Measurements from ENCODE around the gene AUTS2.

The AUTS2 gene

DNA sequence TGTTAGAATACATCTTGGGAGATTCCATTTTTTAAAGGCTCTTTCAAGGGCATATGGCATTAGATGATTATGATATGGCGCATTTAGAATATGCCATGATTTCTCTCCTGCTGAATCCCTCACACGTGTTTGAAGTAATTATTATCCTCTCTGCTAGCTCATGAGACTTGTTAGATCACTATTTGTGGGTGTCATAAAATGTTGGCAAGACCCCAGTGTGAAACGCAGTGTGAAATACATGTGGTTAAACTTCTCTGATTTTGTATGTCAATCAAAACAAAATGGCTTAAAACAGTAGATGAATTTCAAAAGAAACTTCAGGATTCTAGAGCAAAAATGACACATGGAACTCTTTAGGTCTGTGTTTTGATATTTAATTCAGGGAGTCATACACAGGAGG, 560.8 kb downstream of the AUTS2 start:
- FAIRE-seq: no peak

DNA sequence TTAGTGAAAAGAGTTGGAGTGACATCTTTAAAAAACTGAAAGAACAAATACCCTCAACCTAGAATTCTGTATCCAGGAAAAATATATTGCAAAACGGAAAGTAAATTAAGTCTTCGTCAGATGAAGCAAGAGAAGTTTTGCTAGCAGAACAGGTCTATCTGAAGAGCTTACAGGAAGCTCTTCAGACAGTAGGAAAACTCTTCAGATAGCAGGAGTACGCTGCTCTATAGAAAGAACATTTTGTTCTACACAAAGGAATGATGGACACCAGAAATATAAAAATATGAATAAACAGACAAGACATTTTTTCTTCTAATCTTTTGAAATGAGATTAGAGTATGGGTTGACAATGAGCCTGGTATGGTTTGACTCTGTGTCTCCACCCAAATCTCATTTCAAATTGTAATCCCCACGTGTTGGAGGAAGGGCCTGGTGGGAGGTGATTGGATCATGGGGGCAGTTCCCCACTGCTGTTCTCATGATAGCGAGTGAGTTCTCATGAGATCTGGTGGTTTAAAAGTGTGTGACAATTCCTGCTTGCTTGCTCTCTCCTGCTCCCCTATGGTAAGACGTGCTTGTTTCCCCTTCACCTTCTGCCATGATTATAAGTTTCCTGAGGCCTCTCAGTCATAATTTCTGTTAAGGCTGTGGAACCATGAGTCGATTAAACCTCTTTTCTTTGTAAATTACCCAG, 567.3 kb downstream of the AUTS2 start:
- no peak for FAIRE-seq

DNA sequence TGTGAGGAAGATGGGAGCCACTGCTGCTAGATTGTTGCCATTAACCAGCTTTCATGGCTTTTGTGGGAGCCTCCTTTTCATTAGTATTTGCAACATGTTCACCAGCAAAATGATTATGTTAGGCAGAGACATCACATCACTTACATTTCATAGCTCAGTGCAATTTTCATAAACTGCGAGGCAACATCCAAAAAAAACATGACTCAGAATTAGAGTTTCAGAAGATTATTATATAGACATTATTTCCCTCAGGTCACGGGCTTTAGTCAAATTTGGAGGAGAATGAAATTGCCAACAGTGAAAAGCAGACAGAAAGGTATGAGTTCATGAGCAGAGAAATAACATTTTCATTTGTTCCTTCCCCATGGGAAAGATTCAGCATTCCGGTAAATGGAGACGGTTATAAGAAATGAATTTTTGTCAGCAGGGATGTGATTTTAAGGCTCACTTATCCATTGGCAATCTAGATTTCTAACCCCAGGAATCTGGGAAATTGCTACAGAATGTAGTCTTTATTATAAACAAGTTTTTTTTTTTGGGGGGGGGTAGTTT, 573.2 kb downstream of the AUTS2 start:
- FAIRE-seq: no peak

DNA sequence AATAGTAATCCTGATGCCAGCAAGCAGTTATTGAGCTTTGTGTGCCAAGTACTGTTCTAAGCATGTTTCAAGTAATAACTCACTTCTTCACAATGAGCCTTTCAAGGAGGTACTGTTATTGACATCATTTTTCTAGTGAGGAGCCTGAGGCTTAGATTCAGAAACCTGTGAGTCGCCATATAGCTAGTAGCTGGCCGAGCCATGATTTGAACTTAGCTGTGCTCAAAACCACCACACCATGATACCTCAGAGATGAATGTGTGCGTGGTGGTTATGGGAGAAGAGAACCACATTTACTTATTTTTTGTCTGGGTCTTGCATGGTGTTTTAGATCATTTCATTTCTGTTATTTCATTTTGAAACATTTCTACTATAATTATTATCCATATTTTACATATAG, 578.9 kb downstream of the AUTS2 start:
- no peak for FAIRE-seq

DNA sequence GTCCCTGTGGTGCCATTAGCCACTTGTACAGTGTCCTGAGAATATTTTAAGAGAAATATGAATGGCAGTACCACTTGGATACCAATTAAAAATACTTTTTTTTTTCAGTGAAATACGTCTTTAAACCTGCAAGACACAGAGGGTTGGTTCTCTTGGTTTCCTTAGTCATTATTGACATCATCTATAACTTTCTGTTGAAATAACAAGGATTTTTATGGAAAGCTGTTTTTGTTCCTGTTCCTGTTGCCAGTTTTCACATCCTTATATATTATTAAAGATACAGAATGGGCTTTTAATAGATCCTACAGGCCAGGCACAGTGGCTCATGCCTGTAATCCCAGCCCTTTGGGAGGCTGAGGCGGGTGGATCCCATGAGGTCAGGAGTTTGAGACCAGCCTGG, 579.9 kb downstream of the AUTS2 start:
- FAIRE-seq: no peak

DNA sequence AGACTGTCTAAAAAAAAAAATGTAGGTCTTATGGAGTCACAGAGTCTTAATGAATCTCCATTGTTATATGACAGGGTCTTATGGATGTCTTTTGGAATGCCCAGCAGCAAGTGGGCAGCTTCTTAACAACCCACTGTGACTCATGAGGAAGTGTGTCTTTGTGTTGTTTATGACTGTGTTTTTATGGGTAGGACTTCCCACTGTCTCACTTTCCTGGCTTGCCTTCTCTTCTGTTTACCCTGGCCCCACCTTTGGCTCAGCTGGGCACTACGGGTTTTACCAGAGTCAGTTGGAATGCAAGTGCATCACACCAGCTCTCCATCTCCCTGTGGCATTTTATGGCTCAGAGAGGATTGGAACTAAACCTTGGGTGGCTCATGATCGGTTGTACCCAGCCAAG, 580.5 kb downstream of the AUTS2 start:
- no peak for FAIRE-seq

DNA sequence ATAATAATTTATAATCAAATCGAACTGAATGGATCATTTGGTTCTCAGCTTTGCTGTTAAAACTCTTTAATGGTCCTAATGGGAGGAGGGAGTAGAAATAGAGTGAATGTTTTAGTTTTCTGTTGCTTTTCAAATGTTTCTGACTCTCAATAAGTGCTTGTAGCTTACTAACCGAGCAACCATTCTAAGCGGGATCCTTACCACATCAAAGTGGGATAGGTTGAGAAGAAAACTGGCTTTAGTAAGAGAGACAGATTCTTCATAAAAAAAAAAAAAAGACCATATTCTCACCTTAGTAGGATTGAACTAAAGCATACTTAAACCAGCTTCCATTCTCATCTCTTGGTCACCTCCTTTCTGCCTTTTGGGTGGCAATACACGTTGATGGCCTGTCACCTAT, 584.2 kb downstream of the AUTS2 start:
- no peak for FAIRE-seq

DNA sequence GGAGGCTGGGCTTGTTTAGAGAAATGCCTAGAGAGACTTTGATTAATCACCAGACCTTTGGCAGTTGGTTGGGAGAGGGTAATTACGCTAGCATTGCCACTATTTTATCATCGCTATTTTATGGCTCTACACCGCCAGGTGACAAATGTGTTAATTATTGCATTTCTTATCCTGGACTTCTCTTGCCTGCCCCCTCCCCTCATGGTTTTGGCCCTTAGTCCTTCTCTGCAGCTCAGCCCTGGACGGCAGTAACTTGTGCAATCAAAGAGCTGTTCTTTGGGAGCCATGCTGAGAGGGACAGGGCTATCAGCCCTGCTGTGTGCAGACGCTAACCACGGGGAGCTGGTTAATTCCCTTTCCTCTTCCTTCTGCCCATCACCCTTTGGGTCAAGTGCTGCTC, 585.0 kb downstream of the AUTS2 start:
- FAIRE-seq: no peak

DNA sequence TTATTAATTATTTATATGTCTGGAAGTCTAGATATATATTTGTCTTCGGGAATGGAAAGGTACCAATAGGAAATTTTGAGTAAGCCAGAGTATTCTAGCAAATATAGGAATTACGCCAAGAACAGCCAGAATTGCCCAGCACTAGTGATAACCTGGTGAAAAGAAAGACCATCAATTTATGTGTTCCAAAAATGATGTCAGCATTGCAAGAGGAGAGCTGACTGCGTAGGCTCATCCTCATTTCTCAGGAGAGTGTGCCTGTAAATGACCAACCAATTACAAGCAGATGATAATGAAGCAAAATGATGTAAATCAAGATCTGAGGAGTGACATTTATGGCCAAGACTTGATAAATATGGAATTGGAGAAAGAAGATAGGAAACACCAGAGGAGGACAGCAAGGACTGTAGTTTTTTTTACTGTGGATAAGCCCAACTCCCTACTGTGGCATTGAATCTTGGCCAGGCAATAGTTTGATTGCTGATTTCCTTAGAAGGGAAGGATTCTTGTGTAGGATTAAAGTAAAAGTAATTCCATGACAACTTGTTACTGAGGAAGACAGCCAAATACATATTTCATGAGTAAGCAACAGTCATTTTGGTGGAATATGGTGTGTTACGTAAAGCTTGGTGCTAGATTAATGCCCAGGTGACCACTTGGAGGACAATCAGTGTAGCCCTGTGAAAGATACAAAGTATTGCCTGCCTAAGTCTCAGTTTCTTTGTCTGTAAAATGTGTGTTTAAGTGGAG, 590.8 kb downstream of the AUTS2 start:
- no peak for FAIRE-seq

DNA sequence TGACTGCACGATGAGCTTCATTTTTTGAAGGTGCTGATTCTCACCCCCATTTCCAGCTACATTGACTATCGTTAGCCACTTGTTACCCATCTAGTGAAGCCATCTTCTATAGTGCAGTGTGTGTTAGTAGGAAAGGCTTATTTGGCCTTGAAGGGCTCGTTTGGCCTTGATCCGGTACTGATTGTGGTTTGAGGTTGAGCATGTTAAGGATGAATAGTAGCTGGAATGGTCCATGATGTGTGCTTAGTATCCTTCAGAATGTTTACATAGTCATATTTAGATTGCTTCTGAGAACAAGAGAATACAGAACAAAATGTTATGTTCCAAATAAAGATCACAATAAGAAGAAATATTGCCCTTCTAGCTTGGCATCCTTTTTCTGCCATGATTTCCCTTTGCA, 591.5 kb downstream of the AUTS2 start:
- FAIRE-seq: no peak

DNA sequence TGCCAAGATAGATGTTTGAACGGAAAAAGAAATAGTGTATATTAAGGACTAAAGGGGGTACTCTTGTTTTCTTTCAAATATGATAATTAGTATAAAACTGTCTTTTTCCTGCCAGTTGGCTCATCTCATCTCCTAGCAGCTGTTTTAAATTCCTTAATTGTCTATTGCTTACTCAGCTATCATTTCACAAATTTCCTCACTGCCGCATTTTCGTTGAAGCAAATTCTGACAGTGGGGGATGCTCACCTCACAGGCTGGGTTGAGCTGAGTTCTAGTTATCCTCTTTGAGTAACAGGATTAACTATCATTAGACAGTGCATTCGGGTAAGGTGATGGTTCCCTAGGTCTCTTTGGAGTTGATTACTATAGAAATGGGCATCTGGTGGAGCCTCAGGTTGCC, 592.0 kb downstream of the AUTS2 start:
- FAIRE-seq: no peak

DNA sequence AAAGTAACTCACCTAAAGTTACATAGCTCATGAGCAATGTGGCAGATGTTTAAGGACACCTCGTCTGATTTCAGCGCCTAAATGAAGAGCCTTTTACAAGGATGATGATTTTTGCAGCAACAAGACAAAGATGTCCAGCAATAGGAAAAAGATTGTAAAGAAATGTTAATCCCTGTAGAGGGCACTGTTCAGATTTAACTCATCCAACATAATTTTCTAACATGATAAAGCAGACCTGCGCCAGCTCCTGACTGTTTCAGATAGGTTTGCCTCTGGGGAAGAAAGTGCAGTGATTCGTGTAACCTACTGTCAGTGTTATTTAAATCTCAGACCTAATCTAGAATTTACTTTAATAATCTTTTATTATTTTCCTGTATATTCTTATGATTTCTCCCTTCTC, 595.2 kb downstream of the AUTS2 start:
- no peak for FAIRE-seq

DNA sequence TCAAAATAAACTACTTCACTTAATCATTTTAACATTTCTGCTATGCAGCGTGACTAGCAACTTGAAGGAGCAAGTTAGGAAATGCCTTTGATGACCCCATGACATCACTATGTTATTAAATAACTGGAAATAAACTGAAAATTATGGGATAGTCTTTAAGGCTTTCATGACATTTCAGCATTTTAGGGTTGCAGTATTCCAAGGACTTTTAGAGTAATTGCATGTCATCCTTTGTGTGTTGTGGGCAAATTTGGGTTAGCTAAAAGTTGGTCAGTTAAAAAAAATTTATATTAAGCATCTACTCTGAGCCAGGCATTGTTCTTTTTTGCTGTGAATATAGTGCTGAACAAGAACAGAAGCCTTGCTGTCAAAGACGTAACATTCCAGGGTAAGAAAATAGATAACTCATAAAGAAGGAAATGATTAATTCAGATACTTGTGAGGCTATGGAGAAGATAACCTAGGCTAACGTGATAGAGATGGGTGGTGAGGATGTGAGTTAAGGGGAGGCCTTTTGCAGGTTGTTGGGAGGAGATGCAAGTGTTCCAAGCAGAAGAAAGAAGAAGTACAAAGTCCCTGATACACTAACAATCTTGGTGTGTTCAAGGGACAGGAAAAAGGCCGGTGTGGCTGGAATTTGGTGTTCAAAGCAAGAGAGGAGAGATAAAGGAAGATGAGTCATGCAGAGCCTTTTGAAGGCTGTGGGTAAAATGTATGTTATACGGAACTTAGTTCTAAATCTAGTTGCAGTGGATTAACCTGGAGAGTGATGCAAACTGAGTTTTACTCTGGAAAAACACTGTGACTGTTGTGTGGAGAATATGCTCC, 610.2 kb downstream of the AUTS2 start:
- no peak for FAIRE-seq

DNA sequence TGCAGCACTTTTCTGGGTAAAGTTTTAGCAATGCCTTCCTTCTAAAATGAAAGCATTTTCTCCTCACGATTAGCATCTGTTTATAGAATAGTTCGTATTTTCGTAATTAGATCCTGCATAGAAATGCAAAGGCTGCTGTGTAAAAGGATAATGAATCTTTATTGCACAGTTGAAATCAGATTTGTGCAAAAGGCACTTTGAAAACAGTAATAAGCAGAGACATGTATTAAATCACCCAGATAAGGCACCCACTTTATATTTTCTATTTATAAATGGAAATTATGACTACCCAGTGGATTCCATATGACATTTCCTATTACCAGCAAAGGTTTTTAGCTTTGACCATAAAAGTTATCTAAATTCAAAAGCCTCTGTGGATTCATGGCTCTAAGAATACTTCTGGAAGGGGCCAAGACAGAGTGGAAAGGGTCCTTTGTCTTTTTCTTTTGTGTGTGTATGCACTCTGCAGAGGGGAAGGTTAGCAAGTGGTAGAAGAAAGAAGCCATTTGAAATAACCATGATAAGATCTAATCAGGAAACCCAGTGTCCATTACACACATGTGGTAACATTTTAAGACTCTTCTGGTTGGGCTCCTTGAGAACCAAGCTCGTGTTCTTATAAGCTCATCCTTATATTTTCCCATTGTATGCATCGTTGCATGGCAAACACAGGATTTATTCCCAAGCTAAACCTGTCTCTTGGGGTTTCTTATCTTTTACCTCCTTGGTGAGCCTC, 612.1 kb downstream of the AUTS2 start:
- FAIRE-seq: no peak

DNA sequence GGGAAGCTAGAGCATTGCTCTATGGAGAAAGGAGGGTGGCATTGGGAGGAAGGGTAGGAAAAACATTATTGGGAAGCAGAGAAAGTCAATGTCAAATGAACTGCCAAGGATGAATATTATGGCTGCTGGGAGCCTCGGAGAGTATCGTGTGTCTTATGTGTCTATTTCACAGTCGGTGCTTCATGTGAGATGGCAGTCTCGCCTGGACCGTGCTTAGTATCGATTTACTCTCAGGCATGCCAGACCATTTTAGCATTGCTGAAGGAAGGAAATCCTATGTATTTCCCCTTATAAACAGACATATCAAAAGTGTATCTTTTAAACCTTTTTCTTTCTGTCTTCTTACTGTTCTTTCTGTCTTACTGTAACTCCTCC, 612.6 kb downstream of the AUTS2 start:
- FAIRE-seq: no peak

DNA sequence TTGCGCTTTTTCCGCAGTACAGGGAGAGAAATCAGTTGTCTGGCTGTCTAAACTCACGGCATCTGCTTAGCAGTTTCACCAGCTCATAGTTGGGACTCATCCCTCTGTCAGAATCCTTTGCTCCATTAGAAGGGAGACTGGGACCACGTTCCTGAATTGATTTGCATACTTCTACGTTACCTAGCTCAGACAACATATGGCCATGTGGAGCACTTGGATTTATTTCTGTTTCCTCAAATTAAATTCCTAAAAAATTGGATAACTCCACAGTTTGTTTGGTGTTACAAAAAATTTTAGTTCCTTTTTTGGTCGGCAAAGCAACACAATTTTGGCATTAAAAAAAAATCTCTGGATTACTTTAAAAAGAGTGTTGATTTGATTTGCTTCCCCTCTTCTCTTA, 614.0 kb downstream of the AUTS2 start:
- no peak for FAIRE-seq

DNA sequence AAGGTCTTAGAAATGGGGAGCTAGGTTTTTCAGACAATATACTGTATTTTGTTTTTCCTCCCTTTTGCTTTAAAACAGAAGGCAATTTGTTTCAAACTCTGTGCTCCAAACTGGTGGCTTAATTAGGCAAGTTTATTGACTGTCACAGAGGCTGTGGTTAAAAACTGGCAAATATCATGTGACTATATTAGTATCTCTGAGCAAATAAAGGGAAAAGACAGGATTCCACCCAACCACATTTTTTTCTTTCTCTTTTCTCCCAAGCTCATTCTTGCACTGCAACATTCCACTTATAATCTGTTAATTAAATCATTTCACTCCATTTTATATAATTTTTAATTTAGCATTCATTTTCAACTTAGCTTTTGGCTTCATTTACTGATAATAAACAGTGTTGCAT, 615.8 kb downstream of the AUTS2 start:
- FAIRE-seq: no peak

DNA sequence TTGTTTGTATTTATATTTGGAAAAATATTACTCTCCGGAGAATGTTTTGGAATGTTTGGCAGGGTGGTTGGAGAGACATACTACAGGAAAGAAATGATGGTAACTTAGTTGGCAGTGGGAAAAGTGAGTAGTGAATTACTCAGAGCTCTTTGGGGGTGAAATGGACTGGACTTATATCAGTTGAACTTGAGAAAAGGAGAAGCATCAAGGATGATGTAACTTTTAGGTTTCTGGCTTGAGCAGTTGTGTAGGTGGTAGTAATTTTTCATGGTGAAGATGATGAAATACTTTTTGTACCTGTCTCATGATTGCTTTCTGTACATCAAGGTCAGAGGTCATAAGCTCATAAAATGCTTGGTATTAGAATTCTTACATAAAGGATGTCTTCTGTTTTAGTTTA, 617.2 kb downstream of the AUTS2 start:
- no peak for FAIRE-seq

DNA sequence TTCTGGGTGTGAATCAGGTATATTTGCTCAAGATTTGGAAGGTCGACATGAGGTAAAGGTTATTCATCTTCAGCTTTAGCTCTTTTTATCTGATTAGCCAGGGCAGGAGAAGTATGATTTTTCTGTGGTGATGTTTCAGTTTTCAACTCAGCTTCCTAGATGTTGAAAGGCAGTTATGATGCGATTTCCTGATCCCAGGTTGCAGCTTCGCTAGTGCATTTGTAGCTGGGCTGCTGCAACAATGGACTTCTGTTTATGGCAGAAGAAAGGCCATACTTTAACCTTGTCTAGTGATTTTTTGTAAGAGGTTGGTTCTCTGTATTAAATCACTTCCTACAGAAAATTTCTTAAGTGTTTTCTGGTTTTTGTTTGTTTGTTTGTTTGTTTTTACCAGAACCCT, 619.3 kb downstream of the AUTS2 start:
- FAIRE-seq: no peak

DNA sequence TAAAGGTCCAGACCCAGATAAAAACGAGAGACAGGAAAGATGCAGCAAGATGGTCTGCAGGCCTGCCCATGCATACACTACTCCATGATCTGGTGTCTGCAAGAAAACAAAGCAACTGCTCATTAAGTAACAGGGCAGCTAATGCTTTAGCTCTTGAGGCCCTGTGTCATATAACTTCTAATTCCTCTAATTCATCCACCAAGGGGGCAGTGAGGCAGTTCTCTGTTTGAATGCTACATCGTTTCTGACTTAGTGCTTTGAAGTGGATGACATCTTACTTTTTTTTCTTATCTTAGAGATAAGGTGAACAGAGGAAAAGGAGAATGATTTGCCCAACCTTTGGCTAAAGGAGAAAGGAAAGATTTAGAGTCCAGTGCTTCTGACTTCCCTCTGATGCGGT, 619.7 kb downstream of the AUTS2 start:
- no peak for FAIRE-seq

DNA sequence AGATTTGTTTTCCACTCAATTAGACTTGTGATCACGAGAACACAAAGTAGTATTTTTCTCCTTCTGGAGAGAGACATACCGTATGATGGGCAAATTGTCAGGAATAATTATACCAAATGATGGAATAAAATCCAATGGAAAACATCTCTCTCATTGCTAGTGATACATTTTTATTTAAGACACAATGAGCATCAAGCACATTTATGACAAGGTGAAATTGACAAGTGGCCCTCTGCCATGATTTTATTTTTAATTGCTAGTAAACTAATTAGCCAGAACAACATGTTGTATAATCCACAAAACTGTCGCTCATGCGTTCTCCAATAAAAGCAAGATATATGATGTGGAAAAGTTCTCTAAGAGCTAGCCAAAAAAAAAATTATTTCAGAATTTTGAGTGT, 620.8 kb downstream of the AUTS2 start:
- no peak for FAIRE-seq

DNA sequence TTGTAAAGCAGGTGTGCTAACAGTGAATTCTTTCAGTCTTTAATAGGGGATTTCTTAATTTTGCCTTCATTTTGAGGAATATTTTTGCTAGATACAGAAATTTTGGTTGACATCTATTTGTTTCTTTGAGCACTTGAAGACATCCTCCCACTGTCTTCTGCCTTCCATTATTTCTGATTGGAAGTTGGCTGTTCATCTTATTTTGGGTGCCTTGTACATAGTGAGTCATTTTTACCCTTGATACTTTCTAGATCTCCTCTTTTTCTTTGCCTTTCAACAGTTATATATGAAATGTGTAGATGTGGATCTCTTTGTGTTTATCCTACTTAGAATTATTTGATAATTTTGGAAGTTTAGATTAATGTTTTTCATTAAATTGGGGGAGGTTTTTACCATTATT, 631.0 kb downstream of the AUTS2 start:
- no peak for FAIRE-seq

DNA sequence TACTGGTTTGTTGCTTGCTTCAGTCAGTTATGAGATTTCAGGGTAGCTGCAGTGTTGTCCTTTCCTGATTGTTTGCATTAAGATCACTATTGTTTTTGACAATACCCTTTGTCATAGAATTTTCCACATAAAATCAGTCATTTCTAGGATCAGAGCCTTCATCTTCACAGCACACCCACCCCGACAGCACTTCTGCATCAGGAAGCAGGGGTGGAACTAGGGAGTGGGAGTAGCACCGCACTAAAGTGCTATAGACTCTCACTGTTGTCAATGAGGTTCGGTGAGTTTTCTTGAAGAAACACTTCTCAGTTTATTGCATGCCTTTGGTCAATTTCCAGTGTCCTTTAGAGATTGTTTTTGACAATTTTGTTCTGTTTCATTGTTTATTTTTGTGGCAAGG, 632.5 kb downstream of the AUTS2 start:
- no peak for FAIRE-seq

All from A204.1 (cell line).